ENCODE results near the gene RTBDN. TPM values are rescaled to one million over a fixed set of nuclear protein-coding genes. Genes with fewer than 3 reads are reported as not detected.
A peak's percentile ranks its signal among the peaks of the same experiment; 100 is the strongest.

RTBDN gene
- total and polyA plus RNA-seq, 2 of the 8 experiments (the other 6 are each of a cell fraction or from before 2014, with no cell fraction given), result 4.0 to 4.8 TPM

- TF ChIP-seq RNF2 (IDR thresholded peaks at IDR 0.05; ENCODE audit: borderline replicate concordance, low read depth, low read length, missing control alignments, poor library complexity, severe bottlenecking) (no peak), TBP (IDR thresholded peaks at IDR 0.05; ENCODE audit: low read depth, low read length) (peak; percentile 33; the same call in 1 of the 2 replicates), POLR2AphosphoS5 (IDR thresholded peaks at IDR 0.05; ENCODE audit: low read depth, low read length) (0 out of 2 replicates have a peak, but pooled peaks have one; percentile 13), ASH2L (IDR thresholded peaks at IDR 0.05; ENCODE audit: low read length) (peak; percentile 74), CTCF (IDR thresholded peaks at IDR 0.05; ENCODE audit: control extremely low read depth in 1 of 3, insufficient read depth in 1 of 3, low read depth in 1 of 3, low read length in 3 of 3) (peak; percentile 0 to 31 (median 3); a peak in 2 of 4 replicates), SP4 (IDR thresholded peaks at IDR 0.05; ENCODE audit: low read length) (peak; percentile 79), POLR2A (IDR thresholded peaks at IDR 0.05; ENCODE audit: control extremely low read depth in 1 of 2, low read depth in 2 of 2, low read length in 2 of 2) (peak in 1 of 2 experiments; percentile 62; a peak in 1 of 3 replicates), TAF1 (IDR thresholded peaks at IDR 0.05; ENCODE audit: low read depth, low read length) (peak; percentile 60), YY1 (IDR thresholded peaks at IDR 0.05; ENCODE audit: low read depth, low read length) (peak; percentile 86), BRCA1 (IDR thresholded peaks at IDR 0.05; ENCODE audit: low read depth, low read length) (no peak)
Observed at GRCh38 chr19:12867120-12868099, 33.0 kb upstream of the RTBDN start (continued).

Data from H1 (cell line).